ENCODE results near the gene MRPS6. TPM values are rescaled to one million over a fixed set of nuclear protein-coding genes. Genes with fewer than 3 reads are reported as not detected.
A peak's percentile ranks its signal among the peaks of the same experiment; 100 is the strongest.

MRPS6 gene
- total RNA-seq = 10 to 100 TPM; 89.8 to 98.8 (median 98.6) TPM

- DNase-seq = peak; percentile 64
- Mint-ChIP-seq H3K4me3 (peak within 1 kb of the TSS; percentile 94), H3K36me3 (ENCODE audit: insufficient read depth) (peaks cover 21% of the 10 kb centered on the region), H3K4me1 (ENCODE audit: low read depth) (peaks cover 47% of the 10 kb centered on the region), H3K27me3 (ENCODE audit: low read depth) (no peaks in the 10 kb centered on the region), H3K9me3 (no peaks in the 10 kb centered on the region)
- peak; percentile 72 for ATAC-seq
Measured at GRCh38 chr21:34073032-34073748, at the start of gene MRPS6, which contains the start of gene SLC5A3. MRPS6 (plus strand) TSS chr21:34073578; CDS start chr21:34073701, 123 bp downstream. SLC5A3 (plus strand) TSS chr21:34073578; CDS start chr21:34095199, 21,621 bp downstream.

GRCh38 chr21:34023691-34024373 lies 49.5 kb upstream of the MRPS6 start:
- Mint-ChIP-seq H3K4me1 (ENCODE audit: low read depth) (peaks cover 23% of the 10 kb centered on the region), H3K9me3 (peaks cover 3% of the 10 kb centered on the region), H3K27me3 (ENCODE audit: low read depth) (no peaks in the 10 kb centered on the region), H3K4me3 (no peak overlapping the region), H3K36me3 (ENCODE audit: insufficient read depth) (no peaks in the 10 kb centered on the region)
- no peak for ATAC-seq
- DNase-seq = no peak

- DNase-seq (no peak), ATAC-seq (no peak)
- H3K36me3 Mint-ChIP-seq (ENCODE audit: insufficient read depth) = no peaks in the 10 kb centered on the region
- peaks cover 3% of the 10 kb centered on the region for H3K9me3 Mint-ChIP-seq
- no peak overlapping the region for H3K4me3 Mint-ChIP-seq
- H3K4me1 Mint-ChIP-seq (ENCODE audit: low read depth) = peaks cover 18% of the 10 kb centered on the region
- H3K27me3 Mint-ChIP-seq (ENCODE audit: low read depth) = no peaks in the 10 kb centered on the region
Measured at GRCh38 chr21:34024374-34024693, 49.0 kb upstream of the MRPS6 start.

GRCh38 chr21:34027721-34028461 lies 45.5 kb upstream of the MRPS6 start:
- DNase-seq (no peak), ATAC-seq (no peak)
- Mint-ChIP-seq H3K36me3 (ENCODE audit: insufficient read depth) (peaks cover 2% of the 10 kb centered on the region), H3K4me3 (no peak overlapping the region), H3K4me1 (ENCODE audit: low read depth) (peaks cover 17% of the 10 kb centered on the region), H3K9me3 (peaks cover 3% of the 10 kb centered on the region), H3K27me3 (ENCODE audit: low read depth) (no peaks in the 10 kb centered on the region)

- Mint-ChIP-seq H3K9me3 (peaks cover 3% of the 10 kb centered on the region), H3K36me3 (ENCODE audit: insufficient read depth) (peaks cover 2% of the 10 kb centered on the region), H3K4me3 (peak overlapping the region; percentile 33), H3K4me1 (ENCODE audit: low read depth) (peaks cover 17% of the 10 kb centered on the region), H3K27me3 (ENCODE audit: low read depth) (no peaks in the 10 kb centered on the region)
- peak; percentile 41 for DNase-seq
- ATAC-seq = peak; percentile 94 to 96
Measured at GRCh38 chr21:34029743-34030528, 43.4 kb upstream of the MRPS6 start.

DNA sequence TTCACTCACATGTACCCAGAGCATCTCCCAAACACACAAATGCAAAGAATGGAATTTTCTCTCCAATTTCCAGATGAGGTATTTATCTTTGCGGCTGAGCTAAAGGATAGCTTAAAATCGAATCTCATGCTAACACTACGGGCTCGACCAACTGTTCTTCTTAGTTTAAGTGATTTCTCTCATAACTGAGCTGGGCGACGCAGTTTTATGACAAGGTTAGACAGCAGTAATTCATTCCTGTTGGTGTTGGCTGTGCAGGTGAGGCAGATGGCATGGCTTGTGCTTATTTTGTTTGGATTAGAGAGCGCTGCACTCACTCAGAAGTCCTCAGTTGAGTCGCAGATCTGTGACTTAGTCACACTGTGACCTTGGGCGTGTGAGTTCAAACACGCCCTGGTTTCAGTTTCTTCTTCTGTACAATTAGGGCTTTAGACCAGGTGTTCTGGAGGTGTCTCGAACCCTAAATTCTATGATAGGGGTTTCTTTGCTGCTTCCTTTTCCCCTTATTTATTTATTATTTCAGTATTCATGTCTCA lies 41.5 kb upstream of the MRPS6 start:
- peak; percentile 43 to 52 for ATAC-seq
- Mint-ChIP-seq H3K4me3 (no peak overlapping the region), H3K9me3 (peaks cover 3% of the 10 kb centered on the region), H3K4me1 (ENCODE audit: low read depth) (peaks cover 17% of the 10 kb centered on the region), H3K27me3 (ENCODE audit: low read depth) (no peaks in the 10 kb centered on the region), H3K36me3 (ENCODE audit: insufficient read depth) (peaks cover 2% of the 10 kb centered on the region)
- DNase-seq = no peak

DNA sequence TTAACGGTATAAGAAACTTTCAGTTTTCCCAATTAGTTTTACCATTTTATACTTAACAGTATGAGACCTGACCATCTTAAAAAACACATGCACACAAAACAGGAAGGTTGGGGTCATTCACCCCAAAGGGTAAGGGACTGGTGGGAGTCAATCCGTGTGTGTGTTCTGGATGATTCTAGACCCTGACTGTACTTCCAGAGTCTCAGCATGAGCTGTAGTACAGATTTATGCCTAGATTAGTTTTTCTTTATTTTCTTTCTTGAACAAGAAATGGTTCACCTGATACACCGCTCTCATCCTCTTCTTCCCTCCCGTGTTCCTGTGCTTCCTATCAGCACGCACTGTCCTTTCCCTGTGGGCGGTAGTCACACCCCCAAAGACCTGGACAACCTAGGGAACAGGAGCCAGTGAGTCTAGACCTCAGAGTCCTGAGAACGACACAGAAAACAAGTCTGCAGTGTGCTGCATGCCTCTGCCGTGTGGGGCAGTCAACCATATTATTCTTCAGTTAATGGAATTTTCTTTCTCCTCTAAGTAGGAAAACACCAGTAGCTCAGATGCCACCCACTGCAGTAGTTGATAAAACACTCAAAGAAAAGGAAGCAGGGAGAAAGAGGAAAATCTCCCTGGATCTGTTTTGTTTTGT lies 38.9 kb upstream of the MRPS6 start:
- Mint-ChIP-seq H3K9me3 (no peaks in the 10 kb centered on the region), H3K4me1 (ENCODE audit: low read depth) (peaks cover 17% of the 10 kb centered on the region), H3K36me3 (ENCODE audit: insufficient read depth) (peaks cover 2% of the 10 kb centered on the region), H3K27me3 (ENCODE audit: low read depth) (no peaks in the 10 kb centered on the region), H3K4me3 (no peak overlapping the region)
- ATAC-seq (no peak), DNase-seq (no peak)

- no peak overlapping the region for H3K4me3 Mint-ChIP-seq
- H3K36me3 Mint-ChIP-seq (ENCODE audit: insufficient read depth) = peaks cover 2% of the 10 kb centered on the region
- H3K27me3 Mint-ChIP-seq (ENCODE audit: low read depth) = no peaks in the 10 kb centered on the region
- DNase-seq = no peak
- H3K4me1 Mint-ChIP-seq (ENCODE audit: low read depth) = peaks cover 10% of the 10 kb centered on the region
- no peak for ATAC-seq
- no peaks in the 10 kb centered on the region for H3K9me3 Mint-ChIP-seq
Measured at GRCh38 chr21:34035619-34036354, 37.6 kb upstream of the MRPS6 start.

DNA sequence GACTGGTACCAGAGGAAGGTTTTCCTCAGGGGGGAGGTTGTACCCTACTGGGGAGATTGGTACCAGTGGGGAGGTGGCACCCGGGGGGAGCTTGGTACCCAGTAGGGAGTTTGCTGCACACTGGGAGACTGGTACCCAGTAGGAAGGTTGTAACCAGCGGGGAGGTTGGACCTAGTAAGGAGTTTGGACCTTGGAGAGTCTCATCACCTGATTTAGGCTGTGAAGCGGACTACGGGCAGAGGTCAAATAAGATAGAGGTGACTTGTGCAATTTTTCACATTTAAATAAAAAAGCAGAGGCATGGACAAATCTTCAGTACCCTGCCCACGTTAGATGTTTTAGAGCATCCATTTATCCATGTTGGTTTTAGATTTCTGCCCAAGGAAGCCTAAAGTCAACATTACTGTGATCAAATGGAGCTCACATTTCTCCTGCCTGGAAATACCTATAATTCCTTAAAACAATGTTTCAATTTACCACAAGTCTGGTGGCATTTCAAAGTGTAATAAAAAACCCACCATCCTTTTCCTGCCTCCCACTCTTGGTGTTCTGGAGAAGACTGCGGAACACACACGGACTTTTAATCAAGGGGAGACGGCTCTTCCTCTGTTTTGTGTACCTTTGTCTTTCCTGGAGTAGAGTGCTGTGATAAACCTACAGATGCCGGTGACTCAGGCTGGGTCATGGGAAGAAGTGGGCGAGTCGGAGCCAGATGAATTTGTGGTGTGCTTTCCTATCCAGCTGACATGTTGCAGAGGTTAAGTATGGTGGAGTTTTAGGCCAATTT lies 36.2 kb upstream of the MRPS6 start:
- ATAC-seq (no peak), DNase-seq (no peak)
- peaks cover under 1% of the 10 kb centered on the region for H3K4me1 Mint-ChIP-seq (ENCODE audit: low read depth)
- no peak overlapping the region for H3K4me3 Mint-ChIP-seq
- no peaks in the 10 kb centered on the region for H3K27me3 Mint-ChIP-seq (ENCODE audit: low read depth)
- no peaks in the 10 kb centered on the region for H3K9me3 Mint-ChIP-seq
- H3K36me3 Mint-ChIP-seq (ENCODE audit: insufficient read depth) = no peaks in the 10 kb centered on the region

DNA sequence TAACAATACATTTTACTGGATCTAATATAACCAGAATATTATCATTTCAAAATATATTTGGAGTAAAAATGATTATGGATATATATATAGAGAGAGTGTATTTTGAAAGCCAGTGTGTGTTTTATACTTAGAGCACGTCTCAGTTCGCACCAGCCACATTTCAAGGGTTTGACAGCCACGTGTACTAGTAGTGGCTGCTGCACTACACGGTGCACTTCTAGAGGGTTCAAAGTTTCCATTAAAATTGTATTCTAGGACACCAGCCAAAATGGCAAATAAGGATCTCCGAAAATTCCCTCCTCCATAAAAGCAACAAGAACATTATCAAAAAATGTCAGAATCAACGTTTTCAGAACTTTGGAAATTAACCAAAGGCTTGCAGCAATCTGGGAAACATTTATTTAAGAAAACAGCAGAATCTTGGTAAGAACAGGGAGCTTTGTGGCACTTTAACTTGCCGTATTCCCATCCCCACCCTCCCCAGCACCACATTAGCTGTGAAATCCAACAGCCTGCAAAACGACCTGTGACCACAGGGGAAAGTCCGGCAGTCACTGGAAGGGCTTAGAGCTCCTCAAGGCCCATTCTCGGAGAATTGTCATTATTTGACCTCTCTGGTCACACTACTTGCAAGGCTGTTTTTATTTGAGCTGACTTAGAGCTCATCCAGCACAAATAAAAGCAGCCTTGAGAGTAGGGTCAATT lies 33.5 kb upstream of the MRPS6 start:
- DNase-seq (no peak), ATAC-seq (no peak)
- H3K4me3 Mint-ChIP-seq = no peak overlapping the region
- no peaks in the 10 kb centered on the region for H3K36me3 Mint-ChIP-seq (ENCODE audit: insufficient read depth)
- no peaks in the 10 kb centered on the region for H3K4me1 Mint-ChIP-seq (ENCODE audit: low read depth)
- no peaks in the 10 kb centered on the region for H3K27me3 Mint-ChIP-seq (ENCODE audit: low read depth)
- H3K9me3 Mint-ChIP-seq = no peaks in the 10 kb centered on the region

- Mint-ChIP-seq H3K4me1 (ENCODE audit: low read depth) (peaks cover 6% of the 10 kb centered on the region), H3K27me3 (ENCODE audit: low read depth) (no peaks in the 10 kb centered on the region), H3K36me3 (ENCODE audit: insufficient read depth) (no peaks in the 10 kb centered on the region), H3K4me3 (no peak overlapping the region), H3K9me3 (no peaks in the 10 kb centered on the region)
- ATAC-seq (peak; percentile 28 to 34), DNase-seq (no peak)
Measured at GRCh38 chr21:34042735-34043134, 30.6 kb upstream of the MRPS6 start.

- ATAC-seq (no peak), DNase-seq (no peak)
- H3K36me3 Mint-ChIP-seq (ENCODE audit: insufficient read depth) = no peaks in the 10 kb centered on the region
- H3K4me1 Mint-ChIP-seq (ENCODE audit: low read depth) = peaks cover 6% of the 10 kb centered on the region
- no peaks in the 10 kb centered on the region for H3K9me3 Mint-ChIP-seq
- H3K4me3 Mint-ChIP-seq = no peak overlapping the region
- no peaks in the 10 kb centered on the region for H3K27me3 Mint-ChIP-seq (ENCODE audit: low read depth)
Measured at GRCh38 chr21:34043333-34043732, 30.0 kb upstream of the MRPS6 start.

Measured in activated T-cell treated with anti-CD3 and anti-CD28 coated beads, Interleukin-2, amount 50 U/mL, for 4 hours (primary cell).